Activated CD4-positive, alpha-beta T cell treated with anti-CD3 and anti-CD28 coated beads, Interleukin-2, Interleukin-4, amounts not matched to agents 100 ng/mL and 50 ng/mL, durations not matched to agents 16 hours and 8 hours (primary cell): ENCODE measurements around the gene KRR1.
"Not testable (repeated sequence)": the region's sequence is repeated elsewhere in the genome, so short reads cannot be mapped to it uniquely, and the experiment has no call there.

Experiments
- DNase-seq: peaks from one replicate; pipeline ENCODE4 v3.0.0-alpha.2; 2020; ENCODE audit warnings: low spot score

KRR1 gene

GRCh38 chr12:75525263-75525662 is 13.9 kb upstream of the KRR1 start:
- no peak for DNase-seq

GRCh38 chr12:75522124-75522523 is 10.7 kb upstream of the KRR1 start:
- not testable (repeated sequence) for DNase-seq

DNA sequence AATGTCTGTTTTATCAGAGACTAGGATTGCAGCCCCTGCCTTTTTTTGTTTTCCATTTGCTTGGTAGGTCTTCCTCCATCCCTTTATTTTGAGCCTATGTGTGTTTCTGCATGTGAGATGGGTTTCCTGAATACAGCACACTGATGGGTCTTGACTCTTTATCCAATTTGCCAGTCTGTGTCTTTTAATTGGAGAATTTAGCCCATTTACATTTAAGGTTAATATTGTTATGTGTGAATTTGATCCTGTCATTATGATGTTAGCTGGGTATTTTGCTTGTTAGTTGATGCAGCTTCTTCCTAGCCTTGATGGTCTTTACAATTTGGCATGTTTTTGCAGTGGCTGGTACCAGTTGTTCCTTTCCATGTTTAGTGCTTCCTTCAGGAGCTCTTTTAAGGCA is 9.8 kb upstream of the KRR1 start:
- not testable (repeated sequence) for DNase-seq

- no peak for DNase-seq
These were observed 1.8 kb downstream of the KRR1 start for GRCh38 chr12:75509621-75510020.

DNA sequence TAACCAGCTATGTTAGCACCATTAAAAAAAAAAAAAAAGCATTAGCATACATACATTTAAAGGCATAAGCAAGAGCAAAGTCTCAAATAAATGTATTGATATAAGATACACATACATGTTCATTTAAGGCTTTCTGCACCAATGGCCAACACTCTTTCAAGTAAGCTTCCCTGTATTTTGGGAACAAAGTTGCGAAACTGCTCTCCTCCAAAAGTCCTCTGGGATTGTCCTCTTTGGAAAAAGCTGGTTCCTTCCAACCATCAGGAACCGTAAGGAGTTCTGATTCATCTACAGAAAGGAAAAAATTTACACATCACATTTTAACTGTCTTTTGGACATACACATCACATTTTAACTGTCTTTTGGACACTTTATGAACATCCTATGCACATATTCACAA is 3.2 kb downstream of the KRR1 start:
- no peak for DNase-seq

GRCh38 chr12:75507086-75507485 is 4.3 kb downstream of the KRR1 start:
- no peak for DNase-seq

- peak; percentile 35 for DNase-seq
These were observed 5.6 kb downstream of the KRR1 start for GRCh38 chr12:75505706-75506312.

- DNase-seq: no peak
These were observed 7.5 kb downstream of the KRR1 start for GRCh38 chr12:75503866-75504265.

DNA sequence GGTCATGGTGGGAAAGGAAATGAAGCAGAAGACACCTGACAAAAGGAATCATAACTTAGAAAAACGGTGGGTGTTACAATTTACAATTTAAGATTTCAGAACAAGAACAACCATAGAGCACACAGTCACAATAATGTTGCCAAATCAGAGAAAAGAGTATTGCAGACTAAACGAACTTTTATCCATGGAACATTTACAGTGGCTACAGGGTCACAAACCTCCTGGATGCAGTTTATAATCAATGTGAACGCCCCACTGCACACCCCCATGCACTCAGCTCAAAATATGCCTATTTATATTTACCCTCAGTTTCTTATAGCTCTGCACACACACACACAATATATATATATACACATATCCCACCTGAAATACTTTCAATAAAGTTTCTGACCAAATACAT is 8.0 kb downstream of the KRR1 start:
- no peak for DNase-seq

GRCh38 chr12:75491169-75491568 is 20.2 kb downstream of the KRR1 start:
- no peak for DNase-seq

DNA sequence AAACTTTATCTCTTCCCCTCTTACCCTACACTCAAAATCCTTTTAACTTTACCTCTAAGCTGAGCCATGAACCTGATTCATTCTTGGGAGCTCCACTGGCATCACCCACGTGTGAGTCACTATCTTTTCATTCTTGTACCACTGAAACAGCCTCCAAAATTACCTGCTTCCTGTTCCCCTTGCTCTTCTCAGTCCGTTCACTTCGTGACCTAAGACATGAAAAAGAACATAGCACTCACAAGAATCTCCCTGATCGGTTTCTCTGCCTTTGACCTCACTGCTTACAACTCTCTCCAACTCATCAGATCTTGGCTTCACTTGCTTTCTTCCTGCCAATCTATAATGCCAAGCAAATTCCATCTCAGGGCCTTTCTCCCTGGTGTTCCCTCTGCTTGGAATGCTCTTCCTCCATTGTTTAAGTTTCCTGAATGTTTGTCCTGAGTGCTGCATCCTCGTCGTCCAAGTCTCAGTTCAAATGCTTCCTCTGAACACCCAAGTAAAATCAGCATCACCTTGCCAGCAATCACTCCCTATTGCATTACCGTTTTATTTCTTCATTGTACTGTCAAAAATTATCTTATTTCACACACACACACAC is 21.7 kb downstream of the KRR1 start:
- peak; percentile 64 for DNase-seq

GRCh38 chr12:75489187-75489586 is 22.2 kb downstream of the KRR1 start:
- DNase-seq: no peak

DNA sequence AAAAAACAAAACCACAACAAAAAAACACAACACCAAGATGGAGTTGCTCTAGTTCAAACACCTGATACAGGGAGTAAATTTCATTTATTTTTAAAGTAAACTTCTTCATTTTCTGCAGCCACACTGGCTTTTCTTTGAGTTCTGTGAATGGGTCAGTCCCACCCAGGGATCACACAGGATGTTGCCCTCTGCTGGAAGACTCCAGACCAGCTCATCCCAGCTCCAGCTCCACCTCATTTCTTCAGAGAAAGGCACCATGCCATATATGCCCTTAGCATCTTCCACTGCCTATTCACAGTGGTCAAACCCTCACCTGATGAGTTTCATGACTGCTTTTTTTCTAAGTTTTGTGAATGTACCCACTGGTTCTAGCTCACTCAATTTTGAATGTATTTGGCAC is 22.9 kb downstream of the KRR1 start:
- DNase-seq: no peak

DNA sequence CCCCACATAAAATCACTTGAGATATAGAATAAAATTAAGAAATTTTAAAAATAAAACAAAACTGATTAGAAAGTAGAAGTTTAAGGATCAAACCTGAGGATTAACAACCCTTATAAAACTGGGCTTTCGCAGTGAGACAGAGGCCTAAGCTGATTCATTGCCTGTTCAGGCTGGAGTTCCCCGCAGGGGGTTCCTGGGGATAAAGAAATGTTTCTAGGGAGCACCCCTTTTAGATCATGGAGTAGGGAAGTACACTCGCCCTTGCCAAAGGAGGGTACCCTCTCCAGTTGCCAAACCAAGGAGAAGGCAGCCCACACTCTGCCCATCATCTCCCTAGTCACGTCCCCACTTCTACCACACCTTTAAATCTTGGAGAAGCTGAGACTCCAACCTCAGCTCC is 24.1 kb downstream of the KRR1 start:
- no peak for DNase-seq

DNA sequence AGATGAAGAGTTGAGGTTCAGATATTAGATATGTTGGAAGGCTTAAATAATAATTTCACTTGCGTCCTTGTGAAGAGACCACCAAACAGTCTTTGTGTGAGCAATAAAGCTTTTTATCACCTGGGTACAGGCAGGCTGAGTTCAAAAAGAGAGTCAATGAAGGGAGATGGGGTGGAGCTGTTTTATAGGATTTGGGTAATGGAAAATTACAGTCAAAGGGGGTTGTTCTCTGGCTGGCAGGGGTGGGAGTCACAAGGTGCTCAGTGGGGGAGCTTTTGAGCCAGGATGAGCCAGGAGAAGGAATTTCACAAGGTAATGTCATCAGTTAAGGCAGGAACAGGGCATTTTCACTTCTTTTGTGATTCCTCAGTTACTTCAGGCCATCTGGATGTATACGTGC is 27.0 kb downstream of the KRR1 start:
- not testable (repeated sequence) for DNase-seq

GRCh38 chr12:75483431-75483830 is 28.0 kb downstream of the KRR1 start:
- DNase-seq: no peak

- peak; percentile 24 for DNase-seq
These were observed 28.8 kb downstream of the KRR1 start for GRCh38 chr12:75482646-75483045.

- DNase-seq: peak; percentile 14
These were observed 29.6 kb downstream of the KRR1 start for GRCh38 chr12:75481774-75482173.

- no peak for DNase-seq
These were observed 30.2 kb downstream of the KRR1 start for GRCh38 chr12:75481013-75481705.

- DNase-seq: peak; percentile 89
These were observed 30.9 kb downstream of the KRR1 start, which contains the start of gene GLIPR1 for GRCh38 chr12:75480469-75480949. TSS of gene GLIPR1 (plus strand) at chr12:75480755. CDS start at chr12:75480881, 126 bp downstream.

- peak; percentile 28 for DNase-seq
These were observed 31.4 kb downstream of the KRR1 start for GRCh38 chr12:75479963-75480461.

DNA sequence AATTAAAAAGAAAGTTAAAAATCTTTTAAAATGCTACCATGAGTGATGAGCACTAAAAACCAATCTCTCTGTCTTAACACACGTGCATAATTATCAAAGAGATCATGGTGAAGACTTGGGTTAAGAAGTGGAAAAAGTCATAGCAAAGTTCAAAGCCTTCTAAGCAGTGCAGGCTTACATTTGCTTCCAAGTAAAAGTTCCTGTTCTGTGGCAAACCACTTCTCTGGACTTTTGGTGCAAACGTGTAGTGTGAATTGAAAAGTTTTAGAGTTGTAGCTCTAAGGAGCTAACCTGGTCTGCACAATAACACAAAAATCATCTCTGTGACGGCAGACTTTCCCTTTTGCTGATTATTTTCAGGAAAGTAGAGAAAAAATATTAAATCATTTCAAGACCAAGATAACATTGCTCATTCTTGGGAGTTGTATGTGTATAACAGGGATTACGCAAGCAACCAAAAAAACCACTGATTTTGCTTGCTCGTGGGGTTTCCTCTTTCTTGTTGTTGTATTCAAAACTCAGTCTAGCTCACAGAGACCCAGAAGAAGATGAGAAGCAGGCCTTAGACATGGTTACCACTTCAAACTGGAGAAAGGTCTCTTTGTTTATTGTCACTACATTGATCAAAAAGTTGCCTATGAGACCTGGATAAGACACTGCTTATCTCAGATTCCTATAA is 33.2 kb downstream of the KRR1 start:
- peak; percentile 80 for DNase-seq
